ENCODE data around the gene FAM163A.

The FAM163A gene

DNA sequence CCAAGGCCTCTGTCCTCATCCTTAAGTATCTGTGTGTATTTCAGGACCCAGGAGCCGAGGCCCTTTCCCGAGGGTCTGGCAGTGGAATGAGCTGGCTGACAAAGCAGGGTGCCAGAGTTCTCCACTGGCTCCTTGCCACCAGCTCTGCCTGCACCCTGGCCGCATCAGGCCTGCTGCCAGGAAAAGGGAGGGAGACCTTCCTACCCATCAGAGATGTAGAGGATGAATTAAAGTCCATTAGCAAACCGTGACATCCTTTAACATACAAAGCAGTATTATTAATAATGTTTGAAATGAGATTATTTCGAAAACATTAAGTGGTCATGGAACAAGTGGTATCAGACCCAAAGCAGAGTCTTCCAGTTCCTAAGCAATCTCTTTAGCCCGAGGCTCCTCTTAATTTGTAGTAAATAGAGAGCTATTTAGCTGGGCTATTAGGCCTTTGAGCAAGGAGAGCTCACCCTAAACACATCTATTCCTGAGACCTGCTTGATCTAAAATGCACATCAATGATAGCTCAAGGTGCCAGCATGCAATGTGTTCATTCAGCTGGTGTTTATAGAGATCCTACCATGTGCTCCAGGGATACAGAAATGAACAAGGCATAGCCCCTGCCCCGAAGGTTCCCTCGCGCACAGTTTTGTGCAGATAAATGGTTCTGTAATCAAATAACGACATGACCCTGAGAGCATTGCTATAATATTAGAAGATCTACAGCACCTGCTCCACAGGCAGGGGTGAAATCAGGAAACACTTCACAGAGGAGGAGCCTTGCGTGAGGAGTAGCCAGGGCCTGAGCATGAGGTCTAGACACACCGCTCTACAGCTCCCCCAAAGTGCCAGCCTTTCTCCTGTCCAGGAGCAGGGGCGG lies 44.0 kb downstream of the FAM163A start:
- no peak overlapping the region for H3K27ac ChIP-seq
- H3K9me3 ChIP-seq (ENCODE audit: low read depth, low read length), result no peaks in the 10 kb centered on the region
- DNase-seq (ENCODE audit: low read depth, low spot score), result no peak
- no peaks in the 10 kb centered on the region for H3K36me3 ChIP-seq (ENCODE audit: insufficient read depth, low read length)
- no peak overlapping the region for H3K4me3 ChIP-seq
- no peak for TF ChIP-seq FOXP2 (optimal IDR thresholded peaks at IDR 0.05; ENCODE audit: control extremely low read depth, extremely low read length, insufficient read depth)
- TF ChIP-seq POLR2AphosphoS5 (IDR thresholded peaks at IDR 0.05; ENCODE audit: borderline replicate concordance, low read depth, low read length), result no peak
- TF ChIP-seq EZH2 (IDR thresholded peaks at IDR 0.05), result no peak
- H3K9ac ChIP-seq (ENCODE audit: insufficient read length), result no peak overlapping the region

DNA sequence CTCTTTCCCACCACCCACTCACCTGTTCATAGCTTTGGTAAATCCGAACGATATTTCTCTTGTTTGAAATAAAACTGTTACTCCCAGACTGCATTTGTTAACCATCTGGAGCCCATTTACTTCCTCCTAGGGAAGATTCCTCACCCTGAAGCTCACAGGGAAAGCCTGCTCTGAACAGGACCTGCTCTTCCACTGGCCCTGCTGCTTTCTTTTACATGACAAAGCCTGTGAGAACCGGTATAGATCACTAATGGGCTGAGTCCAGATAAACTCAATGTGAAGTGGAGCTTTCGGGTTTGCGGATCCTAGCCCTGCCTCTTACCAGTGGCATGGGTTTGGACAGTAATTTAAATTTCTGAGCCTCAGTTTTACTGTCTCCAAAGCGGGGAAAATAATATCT lies 45.2 kb downstream of the FAM163A start:
- Histone ChIP-seq H3K9me3 (ENCODE audit: low read depth, low read length) (no peaks in the 10 kb centered on the region), H3K27ac (no peak overlapping the region), H3K9ac (ENCODE audit: insufficient read length) (no peak overlapping the region), H3K4me3 (no peak overlapping the region), H3K36me3 (ENCODE audit: insufficient read depth, low read length) (no peaks in the 10 kb centered on the region)
- no peak for DNase-seq (ENCODE audit: low read depth, low spot score)
- TF ChIP-seq POLR2AphosphoS5 (IDR thresholded peaks at IDR 0.05; ENCODE audit: borderline replicate concordance, low read depth, low read length), result no peak
- TF ChIP-seq FOXP2 (optimal IDR thresholded peaks at IDR 0.05; ENCODE audit: control extremely low read depth, extremely low read length, insufficient read depth), result no peak
- no peak for TF ChIP-seq EZH2 (IDR thresholded peaks at IDR 0.05)

DNA sequence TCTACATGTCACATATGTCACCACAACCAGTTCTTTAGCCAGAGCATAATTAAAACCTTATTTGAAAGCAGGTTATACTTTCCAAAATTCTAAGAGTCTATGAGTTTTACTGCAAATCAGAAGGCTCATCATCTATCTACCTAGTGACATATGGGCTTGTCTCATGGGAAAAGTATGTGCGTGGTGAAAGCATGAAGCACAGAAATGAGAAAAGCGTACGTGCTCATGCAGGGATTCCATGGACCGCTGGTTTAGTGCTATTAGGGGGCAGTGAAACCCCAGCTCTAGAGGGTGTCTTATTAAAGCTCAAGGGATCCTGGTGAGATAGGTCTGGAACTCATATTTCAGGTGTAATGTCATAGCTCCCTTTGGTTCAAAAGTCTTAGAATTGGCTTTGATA lies 50.2 kb downstream of the FAM163A start:
- no peak for TF ChIP-seq POLR2AphosphoS5 (IDR thresholded peaks at IDR 0.05; ENCODE audit: borderline replicate concordance, low read depth, low read length)
- no peak for TF ChIP-seq EZH2 (IDR thresholded peaks at IDR 0.05)
- no peak for TF ChIP-seq FOXP2 (optimal IDR thresholded peaks at IDR 0.05; ENCODE audit: control extremely low read depth, extremely low read length, insufficient read depth)
- no peaks in the 10 kb centered on the region for H3K9me3 ChIP-seq (ENCODE audit: low read depth, low read length)
- no peak overlapping the region for H3K27ac ChIP-seq
- no peaks in the 10 kb centered on the region for H3K36me3 ChIP-seq (ENCODE audit: insufficient read depth, low read length)
- no peak overlapping the region for H3K4me3 ChIP-seq
- H3K9ac ChIP-seq (ENCODE audit: insufficient read length), result no peak overlapping the region
- no peak for DNase-seq (ENCODE audit: low read depth, low spot score)

DNA sequence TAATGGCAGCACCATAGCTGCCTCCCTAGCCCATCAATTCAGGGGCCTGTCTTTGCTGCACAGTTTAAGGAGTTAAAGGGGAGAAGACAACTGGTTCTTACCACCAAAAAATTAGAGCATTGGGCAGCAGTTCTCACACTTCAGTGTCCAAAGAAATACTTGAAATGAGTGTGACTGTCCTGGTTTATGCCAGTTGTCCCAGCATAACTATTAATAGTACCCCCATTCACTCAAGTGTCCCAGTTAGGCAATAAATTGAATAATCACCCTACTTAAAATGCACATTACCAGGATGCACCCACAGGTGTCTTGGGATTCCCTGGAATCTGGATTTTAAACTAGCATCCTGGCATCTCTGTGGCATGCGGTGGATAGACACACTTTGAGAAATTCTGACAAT lies 51.1 kb downstream of the FAM163A start:
- H3K9ac ChIP-seq (ENCODE audit: insufficient read length), result no peak overlapping the region
- H3K9me3 ChIP-seq (ENCODE audit: low read depth, low read length), result no peaks in the 10 kb centered on the region
- H3K4me3 ChIP-seq, result no peak overlapping the region
- DNase-seq (ENCODE audit: low read depth, low spot score), result no peak
- TF ChIP-seq POLR2AphosphoS5 (IDR thresholded peaks at IDR 0.05; ENCODE audit: borderline replicate concordance, low read depth, low read length), result no peak
- no peak for TF ChIP-seq EZH2 (IDR thresholded peaks at IDR 0.05)
- no peak for TF ChIP-seq FOXP2 (optimal IDR thresholded peaks at IDR 0.05; ENCODE audit: control extremely low read depth, extremely low read length, insufficient read depth)
- H3K27ac ChIP-seq, result no peak overlapping the region
- no peaks in the 10 kb centered on the region for H3K36me3 ChIP-seq (ENCODE audit: insufficient read depth, low read length)

DNA sequence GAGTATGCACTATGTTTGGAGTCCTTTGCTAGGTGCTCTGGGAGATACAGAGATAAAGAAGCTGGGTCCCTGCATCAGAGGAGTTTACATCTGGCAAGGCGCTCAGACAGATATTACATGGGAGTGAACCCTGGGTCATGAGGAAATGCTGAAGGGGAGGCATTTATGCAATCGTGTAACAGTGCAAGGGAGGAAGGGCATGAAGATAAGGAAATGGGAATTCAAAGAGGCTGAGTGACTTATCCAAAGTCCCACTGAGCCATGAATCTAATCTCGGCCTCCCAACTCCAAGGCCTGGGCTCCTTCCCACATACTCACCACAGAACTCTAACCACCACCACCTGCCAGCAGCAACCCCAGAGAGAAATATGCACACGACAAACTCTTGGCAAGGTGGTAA lies 51.6 kb downstream of the FAM163A start:
- no peak for DNase-seq (ENCODE audit: low read depth, low spot score)
- TF ChIP-seq EZH2 (IDR thresholded peaks at IDR 0.05) (no peak), FOXP2 (optimal IDR thresholded peaks at IDR 0.05; ENCODE audit: control extremely low read depth, extremely low read length, insufficient read depth) (no peak), POLR2AphosphoS5 (IDR thresholded peaks at IDR 0.05; ENCODE audit: borderline replicate concordance, low read depth, low read length) (no peak)
- Histone ChIP-seq H3K9me3 (ENCODE audit: low read depth, low read length) (no peaks in the 10 kb centered on the region), H3K4me3 (no peak overlapping the region), H3K9ac (ENCODE audit: insufficient read length) (no peak overlapping the region), H3K36me3 (ENCODE audit: insufficient read depth, low read length) (no peaks in the 10 kb centered on the region), H3K27ac (no peak overlapping the region)

DNA sequence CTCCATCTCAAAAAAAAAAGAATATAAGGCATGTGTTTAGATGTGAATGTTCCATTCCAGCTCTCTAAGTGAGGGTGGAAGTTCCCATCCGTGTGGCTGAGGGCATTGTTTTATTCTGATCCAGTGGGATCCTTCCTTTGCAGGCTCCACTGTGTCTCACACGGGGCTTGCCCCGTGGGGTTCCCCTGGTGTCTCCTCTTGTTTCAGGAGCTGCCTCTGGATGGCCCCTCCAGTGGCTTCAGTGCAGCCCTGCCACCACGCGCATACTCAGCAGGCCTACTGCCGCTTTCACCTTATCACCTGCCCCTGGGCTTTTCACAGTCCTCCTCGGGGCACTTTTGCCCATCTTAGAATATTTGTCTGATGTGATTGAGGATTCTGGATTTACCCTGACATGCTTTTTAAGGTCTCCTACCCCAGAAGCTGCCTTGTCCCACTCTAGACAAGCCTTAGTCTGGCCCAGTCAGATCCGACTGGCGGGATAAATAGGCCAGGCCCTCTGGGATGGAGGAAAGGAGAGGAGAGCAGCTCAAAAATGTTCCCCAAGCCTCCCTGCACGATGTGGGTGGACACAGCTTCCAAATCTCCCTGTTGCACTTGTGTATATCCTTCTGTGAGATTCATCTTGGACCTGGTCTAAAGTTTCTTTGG lies 55.2 kb downstream of the FAM163A start:
- no peak for TF ChIP-seq EZH2 (IDR thresholded peaks at IDR 0.05)
- TF ChIP-seq POLR2AphosphoS5 (IDR thresholded peaks at IDR 0.05; ENCODE audit: borderline replicate concordance, low read depth, low read length), result no peak
- no peak for TF ChIP-seq FOXP2 (optimal IDR thresholded peaks at IDR 0.05; ENCODE audit: control extremely low read depth, extremely low read length, insufficient read depth)
- H3K27ac ChIP-seq, result no peak overlapping the region
- H3K9me3 ChIP-seq (ENCODE audit: low read depth, low read length), result no peaks in the 10 kb centered on the region
- H3K4me3 ChIP-seq, result no peak overlapping the region
- H3K9ac ChIP-seq (ENCODE audit: insufficient read length), result no peak overlapping the region
- DNase-seq (ENCODE audit: low read depth, low spot score), result no peak
- no peaks in the 10 kb centered on the region for H3K36me3 ChIP-seq (ENCODE audit: insufficient read depth, low read length)

DNA sequence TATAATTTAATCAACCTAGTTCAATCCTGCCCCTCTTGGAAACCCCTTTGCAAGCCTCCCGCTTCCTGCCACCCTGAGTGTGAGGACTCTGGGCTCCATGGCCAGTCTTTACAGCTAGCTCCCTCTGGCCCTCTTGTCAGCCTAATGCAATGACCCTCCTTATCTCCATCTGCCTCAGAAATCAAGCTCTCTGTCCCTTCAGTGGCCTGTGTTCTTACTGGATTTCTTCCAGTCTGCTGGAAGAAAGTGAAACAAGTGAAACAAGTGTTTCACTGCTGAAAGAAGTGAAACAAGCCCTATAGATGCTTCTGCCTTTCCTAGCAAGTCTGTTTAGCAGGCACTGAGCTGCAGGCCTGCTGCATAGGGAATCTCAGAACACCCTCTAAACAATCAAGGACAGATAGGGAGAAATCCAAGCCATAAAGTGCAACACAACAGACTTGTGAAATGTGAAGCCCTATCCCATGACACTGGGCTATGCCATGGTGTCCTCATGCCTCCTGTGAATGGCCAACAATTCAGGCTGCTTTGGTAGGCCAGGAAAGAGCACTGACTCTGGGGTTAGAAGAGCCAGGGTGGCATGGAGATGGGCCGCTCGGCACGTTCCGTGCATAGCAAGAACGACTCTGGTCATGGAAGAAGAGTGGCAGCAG lies 55.9 kb downstream of the FAM163A start:
- Histone ChIP-seq H3K36me3 (ENCODE audit: insufficient read depth, low read length) (no peaks in the 10 kb centered on the region), H3K9me3 (ENCODE audit: low read depth, low read length) (no peaks in the 10 kb centered on the region), H3K4me3 (no peak overlapping the region), H3K9ac (ENCODE audit: insufficient read length) (no peak overlapping the region), H3K27ac (no peak overlapping the region)
- DNase-seq (ENCODE audit: low read depth, low spot score), result no peak
- no peak for TF ChIP-seq EZH2 (IDR thresholded peaks at IDR 0.05)
- TF ChIP-seq POLR2AphosphoS5 (IDR thresholded peaks at IDR 0.05; ENCODE audit: borderline replicate concordance, low read depth, low read length), result no peak
- no peak for TF ChIP-seq FOXP2 (optimal IDR thresholded peaks at IDR 0.05; ENCODE audit: control extremely low read depth, extremely low read length, insufficient read depth)

DNA sequence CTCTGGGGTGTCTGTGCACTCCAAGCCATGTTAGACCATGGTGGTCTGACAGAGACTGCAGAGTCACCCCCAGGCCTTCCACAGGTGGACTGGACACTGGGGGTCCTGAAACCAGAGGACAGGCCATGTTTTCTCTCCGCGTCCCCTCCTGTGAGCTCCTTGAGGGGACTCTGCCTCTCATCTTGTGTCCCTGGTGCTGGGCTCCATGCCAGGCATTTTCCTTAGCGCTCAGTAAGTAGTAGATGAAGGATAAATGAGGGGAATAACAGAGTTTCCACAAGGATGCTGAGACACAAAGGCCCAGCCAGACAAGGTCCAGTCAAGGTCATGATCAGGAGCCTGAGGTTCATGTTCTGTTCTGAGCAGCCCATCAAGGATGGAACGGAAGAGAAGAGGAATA lies 57.4 kb downstream of the FAM163A start:
- no peak for TF ChIP-seq FOXP2 (optimal IDR thresholded peaks at IDR 0.05; ENCODE audit: control extremely low read depth, extremely low read length, insufficient read depth)
- TF ChIP-seq EZH2 (IDR thresholded peaks at IDR 0.05), result no peak
- no peak for TF ChIP-seq POLR2AphosphoS5 (IDR thresholded peaks at IDR 0.05; ENCODE audit: borderline replicate concordance, low read depth, low read length)
- no peaks in the 10 kb centered on the region for H3K9me3 ChIP-seq (ENCODE audit: low read depth, low read length)
- no peaks in the 10 kb centered on the region for H3K36me3 ChIP-seq (ENCODE audit: insufficient read depth, low read length)
- H3K27ac ChIP-seq, result no peak overlapping the region
- no peak overlapping the region for H3K4me3 ChIP-seq
- DNase-seq (ENCODE audit: low read depth, low spot score), result no peak
- no peak overlapping the region for H3K9ac ChIP-seq (ENCODE audit: insufficient read length)

Measured in SK-N-MC (cell line).